Fibroblast of lung (primary cell): ENCODE results near the gene CENPP.

ENCODE experiments used
- EZH2 ChIP-seq: IDR thresholded peaks from 2 replicates; pipeline ENCODE4 v1.5.1; 2012; ENCODE audit warnings: low read length, control low read depth, mild to moderate bottlenecking; ENCODE audit errors: missing control alignments
- TF ChIP-seq, protein P1 (sequence below), 2 donors: IDR thresholded peaks in 1 of 2; conservative IDR thresholded peaks in 1 of 2; 1 replicate in 1 of 2; 2 replicates in 1 of 2; pipeline ENCODE4 v1.5.1; 2011 to 2012; ENCODE audit warnings: low read length in 2 of 2, control low read depth in 1 of 2, inconsistent platforms in 1 of 2, low read depth in 1 of 2, mild to moderate bottlenecking in 1 of 2

DNA sequence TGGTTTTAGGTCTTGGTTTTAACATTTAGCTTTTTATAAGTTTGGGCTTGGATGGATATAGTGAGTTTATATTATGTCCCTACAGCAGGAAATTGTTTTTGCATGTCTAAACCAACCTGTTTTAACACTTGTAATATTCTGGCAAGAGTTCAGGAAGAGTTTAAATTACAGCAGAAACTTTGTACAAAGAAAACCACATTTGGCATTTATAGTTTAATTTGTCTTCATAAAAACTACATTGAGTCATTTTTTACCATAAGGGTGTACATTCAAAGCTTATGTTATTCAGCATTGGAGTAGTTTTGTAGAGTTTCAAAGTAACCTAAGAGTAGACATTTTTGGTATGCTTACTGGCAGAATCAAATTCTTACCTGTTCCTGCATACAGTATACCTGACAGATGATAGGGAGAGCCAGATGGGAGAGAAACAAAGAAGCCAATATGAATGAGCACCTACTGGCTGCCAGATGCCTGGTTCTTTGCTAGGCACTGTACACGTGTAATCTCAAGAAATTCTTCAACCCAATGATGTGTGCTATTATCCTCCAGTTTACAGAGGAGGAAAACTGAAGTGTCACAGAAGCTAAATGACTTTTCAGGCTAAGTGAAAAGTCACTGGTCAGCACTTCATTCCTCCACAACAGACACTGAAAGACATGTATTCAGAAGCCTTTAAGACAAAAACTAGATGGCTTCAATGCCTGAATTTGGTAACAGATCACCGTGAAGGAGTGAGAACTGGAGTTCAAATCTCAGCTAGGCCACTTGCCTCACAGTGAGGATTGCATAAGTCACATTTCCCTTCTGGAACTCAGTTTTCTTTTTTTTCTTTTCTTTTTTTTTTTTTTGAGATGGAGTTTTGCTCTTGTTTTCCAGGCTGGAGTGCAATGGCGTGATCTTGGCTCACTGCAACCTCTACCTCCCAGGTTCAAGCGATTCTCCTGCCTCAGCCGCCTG lies 235.9 kb downstream of the CENPP start:
- TF ChIP-seq, protein P1, sequence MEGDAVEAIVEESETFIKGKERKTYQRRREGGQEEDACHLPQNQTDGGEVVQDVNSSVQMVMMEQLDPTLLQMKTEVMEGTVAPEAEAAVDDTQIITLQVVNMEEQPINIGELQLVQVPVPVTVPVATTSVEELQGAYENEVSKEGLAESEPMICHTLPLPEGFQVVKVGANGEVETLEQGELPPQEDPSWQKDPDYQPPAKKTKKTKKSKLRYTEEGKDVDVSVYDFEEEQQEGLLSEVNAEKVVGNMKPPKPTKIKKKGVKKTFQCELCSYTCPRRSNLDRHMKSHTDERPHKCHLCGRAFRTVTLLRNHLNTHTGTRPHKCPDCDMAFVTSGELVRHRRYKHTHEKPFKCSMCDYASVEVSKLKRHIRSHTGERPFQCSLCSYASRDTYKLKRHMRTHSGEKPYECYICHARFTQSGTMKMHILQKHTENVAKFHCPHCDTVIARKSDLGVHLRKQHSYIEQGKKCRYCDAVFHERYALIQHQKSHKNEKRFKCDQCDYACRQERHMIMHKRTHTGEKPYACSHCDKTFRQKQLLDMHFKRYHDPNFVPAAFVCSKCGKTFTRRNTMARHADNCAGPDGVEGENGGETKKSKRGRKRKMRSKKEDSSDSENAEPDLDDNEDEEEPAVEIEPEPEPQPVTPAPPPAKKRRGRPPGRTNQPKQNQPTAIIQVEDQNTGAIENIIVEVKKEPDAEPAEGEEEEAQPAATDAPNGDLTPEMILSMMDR (conservative IDR thresholded peaks at IDR 0.05 in 1 of 2, IDR thresholded peaks at IDR 0.05 in 1 of 2; ENCODE audit: low read depth in 1 of 2, low read length in 2 of 2), result no peak
- no peak for TF ChIP-seq EZH2
